ENCODE measurements around the gene TDP1. TPM values are rescaled to one million over a fixed set of nuclear protein-coding genes. Genes with fewer than 3 reads are reported as not detected.

TDP1 gene
- 24.8 TPM for total RNA-seq

DNA sequence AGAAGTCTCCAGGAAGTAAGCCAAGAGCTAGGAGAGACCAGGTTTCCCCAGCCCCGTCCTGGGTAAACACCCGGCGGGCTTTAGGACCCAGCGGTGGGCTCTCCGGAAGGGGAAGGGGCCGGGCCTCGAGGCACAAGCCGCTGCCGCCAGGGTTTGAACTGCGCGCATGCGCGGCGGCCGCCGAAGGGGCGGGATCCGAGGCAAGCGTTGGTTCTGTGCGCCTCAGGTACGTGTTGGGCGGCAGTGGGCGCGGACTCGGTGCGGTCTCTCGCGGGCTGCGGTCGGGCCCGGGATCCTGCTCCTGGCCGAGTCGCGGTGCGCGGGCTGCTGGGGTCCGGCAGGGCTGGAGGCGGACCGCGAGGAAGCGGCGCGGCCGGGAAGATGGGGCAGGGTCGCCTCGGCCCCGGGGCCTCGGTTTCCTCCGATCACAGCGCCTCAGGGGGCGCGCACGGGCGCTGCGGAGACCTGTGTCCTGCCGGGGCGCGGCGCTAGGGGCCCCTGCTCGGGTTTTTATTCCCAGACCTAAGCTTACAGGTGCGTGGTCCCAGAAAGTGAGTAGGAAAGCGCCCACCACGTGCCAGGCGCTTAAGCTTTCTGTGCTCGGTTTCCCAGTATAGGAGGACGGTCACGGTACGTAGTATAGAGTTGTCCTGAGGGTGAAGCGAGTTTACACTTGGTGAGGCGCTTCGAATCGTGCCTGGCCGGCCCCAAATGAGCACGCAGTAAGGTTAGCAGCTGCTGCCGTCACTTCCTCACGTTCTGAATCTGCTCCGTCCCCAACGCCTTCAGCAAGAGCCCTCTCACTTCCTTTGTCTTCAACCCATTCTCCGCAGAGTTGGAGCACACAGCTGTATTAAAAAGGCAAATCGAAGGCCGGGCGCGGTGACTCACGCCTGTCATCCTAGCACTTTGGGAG is at the start of gene TDP1:
TSS of gene TDP1 (plus strand) at position 183 of the 916 bp plus-strand sequence. CDS start 7,188 bp downstream, outside the sequence.
- DNase-seq (ENCODE audit: low read depth in 2 of 3, low spot score in 2 of 3): peak; percentile 95 to 96 (median 96)

DNA sequence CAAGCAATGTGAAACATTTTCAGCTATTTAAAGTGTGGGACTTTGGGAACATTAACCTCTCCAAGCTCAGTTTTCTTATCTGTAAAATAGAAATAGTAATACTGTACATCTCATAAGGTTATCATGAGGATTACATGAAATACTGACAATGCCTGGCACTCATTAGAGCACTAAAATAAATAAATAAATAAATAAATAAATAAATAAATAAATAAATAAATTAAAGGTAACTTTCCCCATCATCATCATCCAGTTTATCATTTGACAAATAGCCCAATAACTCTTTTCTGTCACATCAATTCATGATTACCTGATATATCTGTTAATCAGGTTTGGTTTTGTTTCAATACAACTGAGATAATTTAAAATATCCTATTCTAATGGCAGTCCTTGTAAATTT is 49.7 kb upstream of the TDP1 start:
- DNase-seq (ENCODE audit: low read depth in 2 of 3, low spot score in 2 of 3): no peak

DNA sequence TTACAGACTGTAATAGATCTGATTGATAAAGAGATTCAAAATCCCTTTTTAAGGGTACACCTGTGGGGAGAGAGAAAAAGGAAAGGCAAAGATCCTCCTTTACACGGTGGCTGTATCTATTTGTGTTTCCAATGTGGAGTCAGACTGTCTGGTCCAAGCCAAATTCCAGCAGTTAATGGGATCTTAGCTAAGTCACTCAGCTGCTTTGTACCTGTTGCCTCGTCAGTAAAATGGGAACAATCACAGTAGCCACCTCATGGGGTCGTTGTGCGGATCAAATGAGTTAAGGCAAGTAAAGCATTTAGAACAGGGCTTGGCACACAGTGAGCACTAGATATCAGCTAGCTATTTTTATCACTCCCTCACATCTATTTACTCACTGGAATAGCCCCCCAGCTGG is 48.1 kb upstream of the TDP1 start:
- no peak for DNase-seq (ENCODE audit: low read depth in 2 of 3, low spot score in 2 of 3)

DNA sequence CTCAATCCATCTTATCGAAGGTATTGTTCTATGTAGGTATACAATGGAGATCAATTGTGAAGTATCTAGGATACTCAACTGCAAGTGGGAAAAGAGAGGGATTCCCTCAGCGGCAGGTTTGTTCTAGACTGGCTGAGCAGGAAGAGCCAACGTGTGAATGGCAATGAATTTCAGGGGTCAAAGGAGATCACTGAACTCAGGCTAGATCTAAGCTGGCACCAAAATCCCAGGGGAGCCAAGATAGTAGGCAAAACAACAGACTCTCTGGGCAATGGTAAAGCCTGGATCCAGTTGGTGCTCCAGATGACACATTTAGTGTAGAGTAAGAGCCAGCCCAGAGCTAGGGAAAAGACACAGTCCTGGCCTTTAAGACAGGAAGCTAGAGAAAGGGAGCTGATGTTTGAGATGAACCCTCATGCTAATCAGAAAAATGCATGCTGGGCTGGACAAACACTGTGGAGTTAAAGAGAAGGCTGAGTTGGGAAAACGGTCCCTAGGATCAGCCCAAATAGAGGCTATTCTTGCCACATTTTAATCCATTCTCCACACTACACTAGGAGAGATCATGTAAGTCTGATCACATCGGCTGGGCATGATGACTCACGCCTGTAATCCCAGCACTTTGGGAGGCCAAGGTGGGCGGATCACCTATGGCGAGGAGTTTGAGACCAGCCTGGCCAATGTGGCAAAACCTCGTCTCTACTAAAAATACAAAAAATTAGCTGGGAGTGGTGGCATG is 46.8 kb upstream of the TDP1 start:
- DNase-seq (ENCODE audit: low read depth in 2 of 3, low spot score in 2 of 3): no peak

DNA sequence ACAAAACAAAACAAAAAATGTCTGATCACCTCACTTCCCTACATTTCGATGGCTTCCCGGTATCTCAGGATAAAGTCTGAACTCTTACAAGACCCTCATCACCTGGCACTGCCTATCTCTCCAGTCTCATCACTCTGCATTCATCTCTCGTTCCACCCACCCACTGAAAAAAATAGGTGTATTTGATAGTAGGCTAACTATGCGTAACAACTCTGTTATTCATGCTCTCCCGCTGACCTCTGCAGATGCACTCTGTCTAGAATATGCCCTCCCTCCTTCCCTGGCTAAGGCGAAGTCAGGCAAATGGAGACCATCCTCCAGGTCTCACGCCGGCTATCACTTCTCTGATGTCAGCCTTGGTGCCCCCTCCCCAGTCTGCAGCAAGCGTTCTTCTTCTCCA is 46.1 kb upstream of the TDP1 start:
- no peak for DNase-seq (ENCODE audit: low read depth in 2 of 3, low spot score in 2 of 3)

DNA sequence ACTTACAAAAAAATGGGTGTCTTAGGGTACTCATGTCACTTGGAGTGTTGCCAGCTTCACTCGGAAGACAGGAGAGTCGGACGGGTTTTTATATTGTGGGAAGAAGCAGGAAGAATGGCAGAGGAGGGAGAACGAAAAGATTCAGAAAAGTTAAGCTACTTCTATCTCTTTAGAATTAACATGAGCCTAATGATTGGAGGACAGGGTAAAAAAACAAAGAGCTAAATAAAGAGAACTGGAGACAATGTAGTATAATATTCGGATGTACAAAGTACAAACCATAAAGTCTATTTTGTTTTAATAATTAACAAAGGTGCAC is 45.1 kb upstream of the TDP1 start:
- DNase-seq (ENCODE audit: low read depth in 2 of 3, low spot score in 2 of 3): no peak

DNA sequence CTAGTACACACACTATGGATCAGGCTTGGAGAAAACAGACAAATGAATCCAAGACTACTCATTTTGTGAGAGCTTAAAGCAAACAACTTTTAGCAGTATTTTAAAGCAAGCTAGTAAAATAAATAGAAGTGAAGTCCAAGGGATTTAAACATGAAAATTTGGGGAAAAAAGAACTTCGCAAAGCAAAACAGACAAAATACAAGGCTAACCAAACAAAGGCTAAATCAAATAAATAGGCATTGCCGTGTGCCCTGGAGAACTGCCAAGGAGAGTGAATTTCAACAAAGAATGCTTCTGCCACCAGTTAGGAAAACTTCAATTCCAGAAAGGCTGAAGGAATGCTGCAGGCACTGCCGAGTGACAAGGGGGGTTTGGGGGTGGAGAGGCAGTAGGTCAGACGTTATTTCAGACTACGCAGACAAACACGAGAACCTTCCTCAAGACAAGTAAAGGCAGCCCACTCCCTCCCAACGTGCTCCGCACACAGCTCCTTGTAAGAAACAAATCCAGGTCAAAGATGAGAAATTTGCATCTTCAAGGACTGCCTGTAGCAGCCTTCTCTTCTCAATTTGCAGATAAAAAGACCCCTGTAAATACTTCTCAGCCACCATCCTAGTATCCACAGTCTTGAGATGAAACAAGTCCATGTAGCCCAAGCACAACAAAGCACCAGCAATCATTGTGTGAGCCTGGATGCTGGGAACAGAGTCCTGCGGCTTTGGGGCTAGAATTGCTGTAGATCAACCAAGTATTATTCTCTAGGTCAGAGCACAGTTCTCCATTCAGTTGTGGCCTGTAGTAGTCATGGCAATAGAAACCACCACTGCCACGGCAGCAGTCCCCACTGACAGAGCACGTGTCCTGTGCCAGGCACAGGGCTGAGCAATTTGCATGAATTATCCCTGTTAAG is 44.5 kb upstream of the TDP1 start:
- peak in 2 of 3 donors; percentile 47 to 69 for DNase-seq (ENCODE audit: low read depth in 2 of 3, low spot score in 2 of 3)

DNA sequence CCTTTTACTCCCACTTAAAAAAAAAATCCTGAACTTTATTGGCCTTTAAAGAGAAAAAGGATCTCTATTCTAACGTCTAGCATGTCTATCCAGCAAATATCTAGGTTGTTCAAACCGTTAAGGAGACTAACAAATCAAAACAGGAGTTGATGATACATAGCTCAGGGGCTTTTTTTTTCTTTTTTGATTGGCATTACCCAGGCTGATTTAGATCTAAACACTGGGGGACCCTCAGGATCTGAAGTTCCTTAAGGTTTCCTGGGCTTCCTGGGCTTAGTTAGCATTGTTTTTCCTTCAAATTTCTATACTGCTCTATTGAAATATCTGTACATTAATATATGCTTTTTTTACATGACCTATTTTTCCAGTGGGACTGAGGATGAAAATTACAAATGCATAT is 43.5 kb upstream of the TDP1 start:
- peak in 1 of 3 donors; percentile 52 for DNase-seq (ENCODE audit: low read depth in 2 of 3, low spot score in 2 of 3)

DNA sequence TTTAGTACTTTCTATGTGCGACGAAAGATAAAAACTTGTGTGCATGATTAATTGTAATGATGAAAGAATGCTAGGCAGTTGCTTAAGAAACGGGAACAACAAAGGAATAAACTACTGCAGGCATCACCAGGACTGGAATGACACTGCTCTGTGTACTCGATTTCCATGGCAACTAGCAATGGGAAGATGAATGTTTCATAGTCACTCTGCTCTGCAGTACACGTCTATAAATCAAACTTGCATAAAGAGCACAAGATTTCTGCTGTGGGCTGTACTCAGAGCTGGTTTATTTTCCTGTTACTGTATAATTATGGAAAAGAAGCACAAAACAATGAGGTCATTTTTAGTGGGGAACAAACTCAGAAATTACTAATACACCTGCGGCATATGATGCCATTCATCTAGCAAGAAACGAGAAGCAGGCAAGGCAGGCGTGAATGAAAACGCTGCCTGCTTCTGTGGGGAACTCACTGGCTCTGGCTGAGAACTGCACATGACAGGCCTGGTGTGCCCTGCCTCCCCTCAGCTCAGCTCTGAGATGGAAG is 43.0 kb upstream of the TDP1 start:
- peak in 2 of 3 donors; percentile 92 to 97 for DNase-seq (ENCODE audit: low read depth in 2 of 3, low spot score in 2 of 3)

DNA sequence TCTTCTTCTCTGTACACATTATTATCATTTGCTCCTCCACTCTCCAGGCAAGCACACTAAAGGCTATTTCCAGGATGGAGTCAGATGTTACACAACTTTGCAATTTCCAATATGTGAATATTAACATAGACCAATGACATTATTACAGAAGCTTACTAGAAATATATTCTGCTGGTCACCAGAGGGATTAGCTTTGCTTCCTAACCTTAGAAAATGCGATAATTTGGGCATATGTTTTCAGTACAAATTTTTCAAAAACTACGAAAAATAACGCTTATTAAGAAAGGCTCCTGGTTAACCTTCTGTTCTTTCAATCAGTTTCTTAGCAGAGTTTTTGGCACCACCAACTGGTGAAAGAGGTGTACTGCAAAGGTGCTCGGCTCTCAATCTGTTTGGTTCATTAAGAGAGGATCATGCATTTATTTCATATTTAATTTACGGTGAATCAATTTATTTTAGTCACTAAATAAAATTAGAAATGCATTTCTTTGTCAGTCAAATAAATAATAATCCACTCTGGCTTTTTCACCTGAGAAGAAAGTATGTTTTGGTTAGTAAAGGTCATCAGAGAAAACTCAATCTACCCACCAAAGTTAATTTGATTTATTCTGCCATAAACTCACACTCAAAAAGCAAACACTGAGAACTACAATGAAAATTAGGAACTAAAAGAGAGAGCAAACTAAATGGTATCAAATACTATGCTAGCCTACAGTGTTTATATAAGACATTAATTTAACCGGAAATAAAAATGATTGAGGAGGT is 40.4 kb upstream of the TDP1 start:
- DNase-seq (ENCODE audit: low read depth in 2 of 3, low spot score in 2 of 3): peak; percentile 24 to 87 (median 55)

DNA sequence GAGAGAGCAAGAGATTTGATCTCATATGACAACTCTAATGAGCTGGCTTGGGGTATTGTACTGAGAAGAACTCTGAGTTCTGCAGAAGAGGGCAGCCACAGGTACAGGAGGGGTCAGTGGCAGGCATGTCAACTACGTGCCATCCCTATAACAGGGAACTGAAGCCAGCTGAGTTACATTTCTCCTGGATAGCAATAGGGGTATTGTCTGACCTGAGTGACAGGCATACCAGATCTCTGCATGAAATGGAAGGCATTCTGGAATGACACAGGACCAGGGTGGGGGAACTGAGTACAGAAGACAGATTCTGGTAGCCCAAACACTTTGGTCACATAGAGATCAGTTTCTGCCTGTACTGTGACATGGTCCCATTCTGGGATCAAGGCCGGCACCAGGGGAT is 37.0 kb upstream of the TDP1 start:
- no peak for DNase-seq (ENCODE audit: low read depth in 2 of 3, low spot score in 2 of 3)

DNA sequence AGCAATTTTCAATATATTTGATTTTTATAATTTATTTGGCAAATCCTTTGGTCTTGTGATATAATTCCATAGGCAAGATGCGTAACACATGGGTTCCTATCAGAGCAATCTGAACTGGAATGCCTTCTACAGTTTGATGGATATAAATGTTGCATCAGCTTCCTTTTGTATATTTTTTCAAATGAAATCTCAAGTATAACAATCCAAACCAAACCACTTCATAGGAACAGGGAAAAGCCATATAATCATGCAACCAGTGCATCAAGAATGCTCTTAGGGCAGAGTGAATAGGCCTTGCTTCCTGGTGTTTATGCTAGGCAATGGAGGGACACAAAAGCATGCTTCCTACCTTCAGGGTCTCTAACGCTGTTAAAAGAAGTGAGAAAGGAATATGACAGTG is 35.7 kb upstream of the TDP1 start:
- DNase-seq (ENCODE audit: low read depth in 2 of 3, low spot score in 2 of 3): no peak

DNA sequence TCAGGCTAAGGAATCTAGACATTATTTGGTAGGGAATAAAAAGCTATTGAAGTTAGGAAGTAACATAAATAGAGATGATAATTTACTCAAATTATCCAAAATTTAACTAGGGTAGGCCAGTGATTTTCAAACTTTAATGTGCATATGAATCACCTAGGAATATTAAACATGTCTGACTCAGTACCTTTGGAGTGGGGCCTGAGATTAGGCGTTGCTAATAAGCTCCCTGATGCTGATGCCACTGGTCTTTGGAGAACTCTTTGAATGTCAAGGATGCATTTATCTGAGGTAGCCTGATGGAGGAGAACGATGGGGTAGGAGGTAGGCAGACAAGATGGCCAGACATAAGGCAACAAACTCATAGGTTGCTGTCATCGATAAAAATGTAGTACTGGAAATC is 34.4 kb upstream of the TDP1 start:
- DNase-seq (ENCODE audit: low read depth in 2 of 3, low spot score in 2 of 3): no peak

DNA sequence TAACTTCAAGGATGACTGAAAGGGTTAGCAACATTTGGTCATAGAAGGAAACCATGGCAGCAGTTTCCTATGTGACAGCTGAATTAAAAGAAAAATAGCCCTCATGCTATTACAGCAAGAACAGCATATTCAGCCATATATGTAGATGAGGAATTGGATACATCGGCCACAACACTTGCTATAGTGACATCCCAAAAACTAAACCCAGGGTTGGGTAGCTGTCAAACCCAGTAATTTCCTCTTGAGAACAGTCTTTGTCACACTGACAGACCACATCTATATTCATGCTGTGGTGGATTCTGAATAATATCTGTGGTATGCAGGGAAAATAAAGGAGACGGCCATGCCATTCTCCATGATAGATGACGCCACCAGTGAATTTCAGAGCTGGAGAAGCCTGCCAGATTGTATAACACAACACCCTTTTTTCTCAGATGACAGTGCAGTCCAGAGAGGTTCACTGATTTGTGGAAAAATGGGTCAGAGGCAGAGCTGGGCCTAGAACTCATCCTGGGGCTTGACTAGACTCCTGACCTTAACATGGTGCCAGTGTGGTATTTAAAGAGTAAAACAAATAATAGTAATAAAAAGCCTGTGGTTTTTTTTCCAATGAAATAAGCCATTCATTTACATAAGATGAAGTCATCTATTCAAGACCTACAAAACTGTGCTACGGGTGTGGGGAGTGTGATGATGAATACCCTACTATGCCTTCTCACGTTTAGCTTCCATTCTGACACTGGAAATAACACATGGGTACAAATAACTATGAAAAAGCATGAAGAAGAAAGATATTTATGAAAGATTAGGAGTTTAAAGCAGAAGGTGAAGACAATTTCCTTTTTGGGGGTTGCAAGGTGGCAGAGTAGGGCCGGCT is 33.5 kb upstream of the TDP1 start:
- DNase-seq (ENCODE audit: low read depth in 2 of 3, low spot score in 2 of 3): no peak

DNA sequence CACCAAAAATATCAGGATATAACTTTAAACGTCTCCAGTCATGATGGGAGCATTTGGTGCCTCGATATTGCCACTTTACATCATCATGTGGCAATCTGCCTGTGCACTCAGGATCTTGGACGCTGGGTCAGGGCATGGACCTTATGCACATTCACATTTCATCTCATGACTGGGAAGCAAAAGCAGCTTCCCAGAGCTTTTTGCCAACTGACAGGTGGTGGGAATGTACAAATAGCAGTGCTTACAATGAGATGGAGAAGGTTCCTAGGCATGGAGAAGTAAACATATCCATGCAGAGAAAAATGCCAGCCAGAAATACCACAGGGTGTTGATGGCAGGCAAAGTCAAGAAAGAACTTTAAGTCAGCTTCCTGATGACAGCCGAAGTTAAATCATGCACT is 31.5 kb upstream of the TDP1 start:
- DNase-seq (ENCODE audit: low read depth in 2 of 3, low spot score in 2 of 3): no peak

DNA sequence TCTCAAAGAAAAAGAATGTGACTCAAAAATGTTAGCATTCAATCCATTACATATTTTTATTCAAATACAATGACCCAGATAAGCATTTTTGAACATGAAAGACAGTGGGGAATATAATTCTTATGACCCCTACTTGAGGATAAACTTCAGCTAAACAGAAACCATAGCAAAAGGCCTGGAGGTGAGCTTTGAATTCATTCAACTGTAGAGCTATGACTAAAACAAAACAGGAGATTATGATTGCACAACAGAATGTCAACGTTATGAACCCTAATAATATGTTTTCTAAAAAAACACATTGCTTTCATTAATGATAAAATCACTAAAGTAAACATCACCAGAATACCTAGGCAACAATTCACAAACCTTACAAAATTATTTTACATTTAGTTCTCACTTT is 29.0 kb upstream of the TDP1 start:
- DNase-seq (ENCODE audit: low read depth in 2 of 3, low spot score in 2 of 3): no peak

DNA sequence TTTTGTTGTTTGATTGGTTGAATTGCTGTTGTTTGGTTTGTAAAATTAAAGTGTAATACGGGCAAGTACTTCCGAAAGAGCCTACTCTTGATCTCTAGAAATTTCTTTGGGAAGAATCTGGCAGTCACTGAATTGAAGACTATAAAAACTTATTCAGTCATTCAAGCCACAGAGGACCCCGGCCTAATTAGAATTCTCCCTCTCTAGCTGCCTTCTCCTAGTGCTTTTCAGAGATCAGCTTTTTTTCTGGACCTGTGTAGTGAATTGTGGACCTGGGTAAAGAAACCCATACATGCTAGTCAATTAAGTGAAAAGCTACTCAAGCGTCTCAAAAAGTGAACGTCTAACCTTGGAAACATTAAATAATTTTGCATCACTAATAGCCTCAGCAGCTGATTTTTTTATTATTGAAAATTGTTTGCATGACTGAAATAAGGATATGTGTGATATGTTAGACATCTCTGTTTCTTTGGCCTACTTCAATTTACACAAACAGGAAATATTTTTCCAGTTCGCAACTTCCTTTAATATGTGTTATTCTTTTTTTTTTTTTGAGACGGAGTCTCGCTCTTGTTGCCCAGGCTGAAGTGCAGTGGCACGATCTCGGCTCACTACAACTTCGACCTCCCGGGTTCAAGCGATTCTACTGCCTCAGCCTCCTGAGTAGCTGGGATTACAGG is 28.4 kb upstream of the TDP1 start:
- DNase-seq (ENCODE audit: low read depth in 2 of 3, low spot score in 2 of 3): no peak

DNA sequence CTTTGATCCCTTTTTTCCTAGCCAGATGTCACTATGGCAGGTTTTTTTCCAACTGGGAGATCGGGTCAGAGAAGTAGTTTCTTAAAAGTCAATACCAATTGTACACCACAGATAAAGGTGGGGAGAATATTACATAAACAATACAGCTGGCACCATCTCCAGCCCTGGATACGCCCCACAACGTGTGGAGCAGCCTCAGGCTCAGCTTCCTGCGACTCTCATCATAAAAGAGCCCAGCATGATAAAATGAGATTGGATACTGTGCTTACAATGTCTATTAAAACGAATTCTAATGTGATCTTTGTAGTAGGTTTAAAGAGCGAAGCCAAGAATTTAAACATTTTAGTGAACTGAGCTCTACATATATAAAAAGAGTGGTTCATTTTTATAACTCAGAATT is 22.7 kb upstream of the TDP1 start:
- DNase-seq (ENCODE audit: low read depth in 2 of 3, low spot score in 2 of 3): no peak
